Measurements from ENCODE around the gene PTPRE. TPM values are rescaled to one million over a fixed set of nuclear protein-coding genes. Genes with fewer than 3 reads are reported as not detected.
A peak's percentile ranks its signal among the peaks of the same experiment; 100 is the strongest.

The PTPRE gene
- total RNA-seq, 1 experiment from 2014 or later, result 0.70 TPM

GRCh38 chr10:128097783-128098182 lies 190.9 kb downstream of the PTPRE start:
- no peaks in the 10 kb centered on the region for H3K27me3 ChIP-seq (ENCODE audit: insufficient read depth, low read length)

More at GRCh38 chr10:128097783-128098182, 190.9 kb downstream of the PTPRE start:
- Histone ChIP-seq H3K56ac (ENCODE audit: insufficient read length, low read depth, low read length) (no peak overlapping the region), H3K14ac (ENCODE audit: insufficient read depth, low read length) (no peak overlapping the region), H3T11ph (ENCODE audit: low read length) (no peak overlapping the region), H3K4ac (ENCODE audit: low read depth, low read length) (no peak overlapping the region), H2BK5ac (ENCODE audit: insufficient read length, low read length) (no peak overlapping the region), H3K4me1 (ENCODE audit: insufficient read depth, low read length) (no peaks in the 10 kb centered on the region), H2BK12ac (ENCODE audit: insufficient read length, low read depth, low read length) (no peak overlapping the region), H3K23ac (ENCODE audit: insufficient read length, low read depth, low read length) (no peak overlapping the region), H4K91ac (ENCODE audit: insufficient read length, low read depth, low read length) (no peak overlapping the region), H4K20me1 (ENCODE audit: control insufficient read depth, insufficient read depth, insufficient read length) (no peaks in the 10 kb centered on the region), H3K4me2 (ENCODE audit: insufficient read depth, insufficient read length, low read length) (no peak overlapping the region), H3K9me3 (ENCODE audit: control insufficient read depth, low read depth, low read length) (no peaks in the 10 kb centered on the region), H3K27ac (ENCODE audit: insufficient read length, low read depth, low read length) (no peak overlapping the region), H3K9ac (ENCODE audit: extremely low read depth, insufficient read length, low read length) (no peak overlapping the region), H2BK120ac (ENCODE audit: low read depth, low read length, poor library complexity, severe bottlenecking) (no peak overlapping the region), H3K18ac (ENCODE audit: insufficient read length, low read depth, low read length) (no peak overlapping the region), H2AK5ac (ENCODE audit: insufficient read length, low read length) (no peak overlapping the region), H2BK20ac (ENCODE audit: low read depth, low read length, poor library complexity, severe bottlenecking) (no peak overlapping the region), H2BK15ac (ENCODE audit: low read depth, low read length) (no peak overlapping the region), H3K79me2 (ENCODE audit: insufficient read depth, low read length) (no peaks in the 10 kb centered on the region), H2AFZ (ENCODE audit: low read length) (no peak overlapping the region), H3K79me1 (ENCODE audit: insufficient read depth, low read depth, low read length, poor library complexity, severe bottlenecking) (no peaks in the 10 kb centered on the region), H3K23me2 (ENCODE audit: insufficient read length, low read depth, low read length, poor library complexity, severe bottlenecking) (no peaks in the 10 kb centered on the region), H4K8ac (replicated peaks; ENCODE audit: insufficient read length, low read depth, low read length) (no peak overlapping the region), H4K5ac (ENCODE audit: insufficient read length, low read depth, low read length) (no peak overlapping the region)
- Mint-ChIP-seq H3K27ac (peak overlapping the region in 1 of 3 experiments; percentile 71; a peak in 2 of 7 replicates), H3K36me3 (ENCODE audit: insufficient read depth in 1 of 3, low read depth in 3 of 3) (peaks cover 30 to 50% (median 46%) of the 10 kb centered on the region in 3 experiments), H3K27me3 (ENCODE audit: low read depth) (no peaks in the 10 kb centered on the region), H3K4me3 (no peak overlapping the region), H3K4me1 (peaks cover 5 to 9% of the 10 kb centered on the region in 2 experiments; a peak in 3 of 4 replicates), H3K9me3 (no peaks in the 10 kb centered on the region)
- WGBS (ENCODE audit: extremely low coverage, insufficient read length, low lambda C conversion rate), result no CpG with 5 or more reads among the region's 8 CpGs
- DNase-seq, result no peak
- TF ChIP-seq CTCF (conservative IDR thresholded peaks at IDR 0.05), result no peak

Data from H9 (cell line).